ENCODE data around the gene AGBL1. TPM values are rescaled to one million over a fixed set of nuclear protein-coding genes. Genes with fewer than 3 reads are reported as not detected.
A peak's percentile ranks its signal among the peaks of the same experiment; 100 is the strongest.

The AGBL1 gene
- polyA plus RNA-seq, 4 donors, result 0.01 to 0.04 TPM; not detected in 2

DNA sequence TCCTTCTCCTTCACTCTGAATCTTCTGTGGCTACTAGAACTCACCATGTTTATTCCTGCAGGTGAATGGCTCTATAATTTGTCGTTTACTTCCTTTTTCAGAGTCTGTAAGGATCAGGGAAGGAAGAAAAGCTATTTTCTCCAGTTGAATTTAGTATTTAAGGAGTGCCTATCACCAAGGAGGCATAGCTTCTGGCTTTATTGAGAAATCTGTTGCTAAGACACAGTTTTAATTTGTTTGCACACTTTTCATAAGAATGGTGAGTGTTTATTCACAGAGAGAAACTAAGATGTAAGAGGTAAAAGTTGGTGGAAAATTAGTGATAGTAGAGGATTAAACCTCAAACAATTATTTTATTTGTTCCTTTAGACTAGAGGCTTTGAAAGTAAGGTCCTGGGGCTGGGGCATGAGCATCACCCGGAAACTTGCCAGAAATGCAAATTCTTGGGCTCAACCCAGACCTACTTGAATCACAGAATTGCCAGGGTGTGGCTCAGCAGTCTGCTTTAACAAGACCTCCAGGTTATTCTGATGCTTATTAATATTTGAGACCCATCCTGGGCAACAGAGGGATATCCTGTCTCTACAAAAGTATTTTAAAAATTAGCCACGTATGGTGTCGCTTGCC lies 461.3 kb downstream of the AGBL1 start:
- Histone ChIP-seq H3K9me3 (ENCODE audit: control insufficient read depth in 2 of 2, insufficient read depth in 1 of 2, low read depth in 1 of 2, low read length in 1 of 2) (no peaks in the 10 kb centered on the region), H3K36me3 (ENCODE audit: control insufficient read depth in 3 of 3, insufficient read depth in 2 of 3, low read depth in 1 of 3, low read length in 3 of 3) (no peaks in the 10 kb centered on the region), H3K4me3 (ENCODE audit: low read depth in 1 of 3, low read length in 3 of 3) (no peak overlapping the region), H3K27me3 (ENCODE audit: control insufficient read depth in 3 of 3, insufficient read depth in 3 of 3, low read length in 3 of 3) (no peaks in the 10 kb centered on the region), H3K4me1 (ENCODE audit: control insufficient read depth in 3 of 3, insufficient read depth in 2 of 3, low read depth in 1 of 3, low read length in 2 of 3) (no peaks in the 10 kb centered on the region), H3K27ac (ENCODE audit: low read depth in 1 of 3, low read length in 2 of 3) (no peak overlapping the region)
- no peak for DNase-seq
- WGBS, 3 donors, result 66 to 74% (median 69%) methylated on average over 4 of the region's 4 CpGs
- FAIRE-seq, result no peak

DNA sequence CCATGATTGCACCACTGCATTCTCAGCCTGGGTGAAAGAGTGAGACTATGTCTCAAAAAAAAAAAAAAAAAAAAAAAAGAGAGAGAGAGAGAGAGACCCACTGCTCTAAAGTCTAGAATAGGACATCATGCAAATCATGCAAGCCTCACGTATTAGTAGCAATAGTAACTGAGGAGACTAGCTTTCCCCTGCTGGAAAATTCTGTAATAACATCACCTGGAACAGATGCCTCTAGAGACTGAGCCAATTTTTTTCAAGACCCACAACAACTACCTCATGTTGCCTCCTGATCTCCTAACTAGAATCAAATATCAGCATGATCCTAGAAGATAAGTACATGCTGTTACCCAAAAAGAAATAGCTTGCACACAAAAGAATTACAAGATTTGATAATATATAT lies 461.9 kb downstream of the AGBL1 start:
- Histone ChIP-seq H3K4me3 (ENCODE audit: low read depth in 1 of 3, low read length in 3 of 3) (no peak overlapping the region), H3K9me3 (ENCODE audit: control insufficient read depth in 2 of 2, insufficient read depth in 1 of 2, low read depth in 1 of 2, low read length in 1 of 2) (no peaks in the 10 kb centered on the region), H3K4me1 (ENCODE audit: control insufficient read depth in 3 of 3, insufficient read depth in 2 of 3, low read depth in 1 of 3, low read length in 2 of 3) (no peaks in the 10 kb centered on the region), H3K27me3 (ENCODE audit: control insufficient read depth in 3 of 3, insufficient read depth in 3 of 3, low read length in 3 of 3) (no peaks in the 10 kb centered on the region), H3K36me3 (ENCODE audit: control insufficient read depth in 3 of 3, insufficient read depth in 2 of 3, low read depth in 1 of 3, low read length in 3 of 3) (no peaks in the 10 kb centered on the region), H3K27ac (ENCODE audit: low read depth in 1 of 3, low read length in 2 of 3) (no peak overlapping the region)
- WGBS, 3 donors, result 29 to 68% (median 39%) methylated on average over 1 of the region's 1 CpG
- DNase-seq (no peak), FAIRE-seq (no peak)

DNA sequence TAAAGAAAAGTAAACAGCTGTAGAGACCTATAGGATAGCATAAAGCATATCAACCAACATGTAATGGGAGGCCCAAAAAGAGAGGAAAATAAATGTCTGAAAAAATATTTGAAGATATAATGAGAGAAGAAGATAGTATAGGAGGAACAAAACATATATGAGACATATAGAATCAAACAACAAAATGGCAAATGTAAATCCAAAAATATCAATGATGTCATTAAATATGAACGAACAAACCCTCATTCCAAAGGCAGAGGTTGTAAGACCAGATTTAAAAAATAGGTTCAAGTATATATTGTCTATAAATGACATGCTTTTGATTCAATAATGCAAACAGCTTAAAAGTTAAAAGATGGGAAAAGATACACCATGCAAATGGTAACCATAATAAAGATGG lies 470.4 kb downstream of the AGBL1 start:
- FAIRE-seq, result no peak
- Histone ChIP-seq H3K9me3 (ENCODE audit: control insufficient read depth in 2 of 2, insufficient read depth in 1 of 2, low read depth in 1 of 2, low read length in 1 of 2) (no peaks in the 10 kb centered on the region), H3K4me1 (ENCODE audit: control insufficient read depth in 3 of 3, insufficient read depth in 2 of 3, low read depth in 1 of 3, low read length in 2 of 3) (no peaks in the 10 kb centered on the region), H3K4me3 (ENCODE audit: low read depth in 1 of 3, low read length in 3 of 3) (no peak overlapping the region), H3K36me3 (ENCODE audit: control insufficient read depth in 3 of 3, insufficient read depth in 2 of 3, low read depth in 1 of 3, low read length in 3 of 3) (no peaks in the 10 kb centered on the region), H3K27ac (ENCODE audit: low read depth in 1 of 3, low read length in 2 of 3) (no peak overlapping the region), H3K27me3 (ENCODE audit: control insufficient read depth in 3 of 3, insufficient read depth in 3 of 3, low read length in 3 of 3) (no peaks in the 10 kb centered on the region)
- 65 to 73% (median 71%) methylated on average over 1 of the region's 1 CpG for WGBS, 3 donors
- no peak for DNase-seq

DNA sequence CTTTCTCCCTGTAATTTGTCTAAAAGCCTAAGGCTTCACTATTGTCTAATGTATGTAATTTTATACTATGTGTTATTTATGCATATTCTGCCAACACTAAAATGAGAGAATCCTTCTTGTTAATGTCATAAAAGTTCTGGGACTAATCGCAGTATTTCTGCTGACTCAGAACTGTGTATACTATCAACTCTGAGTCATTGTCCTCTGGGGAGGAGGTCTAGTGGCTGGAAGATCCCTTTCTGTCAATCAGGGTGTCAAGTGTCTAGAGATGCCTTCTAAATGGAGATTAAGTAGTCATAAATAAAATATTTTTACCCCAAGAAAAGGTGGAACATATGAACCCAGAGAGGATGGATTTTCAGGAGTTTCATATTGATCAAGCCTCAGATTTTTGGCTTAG lies 473.4 kb downstream of the AGBL1 start:
- Histone ChIP-seq H3K27me3 (ENCODE audit: control insufficient read depth in 3 of 3, insufficient read depth in 3 of 3, low read length in 3 of 3) (no peaks in the 10 kb centered on the region), H3K27ac (ENCODE audit: low read depth in 1 of 3, low read length in 2 of 3) (no peak overlapping the region), H3K36me3 (ENCODE audit: control insufficient read depth in 3 of 3, insufficient read depth in 2 of 3, low read depth in 1 of 3, low read length in 3 of 3) (no peaks in the 10 kb centered on the region), H3K4me1 (ENCODE audit: control insufficient read depth in 3 of 3, insufficient read depth in 2 of 3, low read depth in 1 of 3, low read length in 2 of 3) (peaks cover 0 to 7% (median 0%) of the 10 kb centered on the region in 3 donors), H3K9me3 (ENCODE audit: control insufficient read depth in 2 of 2, insufficient read depth in 1 of 2, low read depth in 1 of 2, low read length in 1 of 2) (no peaks in the 10 kb centered on the region), H3K4me3 (ENCODE audit: low read depth in 1 of 3, low read length in 3 of 3) (no peak overlapping the region)
- FAIRE-seq (no peak), DNase-seq (no peak)
- WGBS, 3 donors, result 24 to 48% (median 38%) methylated on average over 1 of the region's 1 CpG

DNA sequence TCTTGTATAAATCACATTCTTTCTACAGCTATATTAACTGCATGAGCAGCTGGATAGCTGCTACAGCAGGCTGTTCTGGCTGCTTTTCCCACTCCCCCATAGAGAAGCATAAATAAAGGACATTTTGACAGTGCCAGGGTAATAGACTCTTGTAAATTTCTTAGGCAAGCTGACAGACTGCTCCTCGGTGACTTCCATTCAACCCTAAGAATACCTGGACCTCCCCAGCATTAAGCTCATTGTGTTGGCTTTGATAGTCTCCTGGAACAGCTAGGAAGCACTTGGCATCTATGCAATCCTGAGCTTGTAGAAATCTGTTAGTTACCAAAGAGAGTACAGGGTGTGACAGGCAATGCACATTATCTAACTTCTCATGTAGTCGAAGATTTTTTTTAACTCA lies 475.4 kb downstream of the AGBL1 start:
- Histone ChIP-seq H3K9me3 (ENCODE audit: control insufficient read depth in 2 of 2, insufficient read depth in 1 of 2, low read depth in 1 of 2, low read length in 1 of 2) (no peaks in the 10 kb centered on the region), H3K4me3 (ENCODE audit: low read depth in 1 of 3, low read length in 3 of 3) (no peak overlapping the region), H3K4me1 (ENCODE audit: control insufficient read depth in 3 of 3, insufficient read depth in 2 of 3, low read depth in 1 of 3, low read length in 2 of 3) (peaks cover 0 to 7% (median 0%) of the 10 kb centered on the region in 3 donors), H3K27ac (ENCODE audit: low read depth in 1 of 3, low read length in 2 of 3) (no peak overlapping the region), H3K27me3 (ENCODE audit: control insufficient read depth in 3 of 3, insufficient read depth in 3 of 3, low read length in 3 of 3) (no peaks in the 10 kb centered on the region), H3K36me3 (ENCODE audit: control insufficient read depth in 3 of 3, insufficient read depth in 2 of 3, low read depth in 1 of 3, low read length in 3 of 3) (no peaks in the 10 kb centered on the region)
- WGBS, 3 donors, result 49 to 52% (median 51%) methylated on average over 2 of the region's 2 CpGs
- FAIRE-seq (no peak), DNase-seq (peak in 1 of 2 donors; percentile 13)

DNA sequence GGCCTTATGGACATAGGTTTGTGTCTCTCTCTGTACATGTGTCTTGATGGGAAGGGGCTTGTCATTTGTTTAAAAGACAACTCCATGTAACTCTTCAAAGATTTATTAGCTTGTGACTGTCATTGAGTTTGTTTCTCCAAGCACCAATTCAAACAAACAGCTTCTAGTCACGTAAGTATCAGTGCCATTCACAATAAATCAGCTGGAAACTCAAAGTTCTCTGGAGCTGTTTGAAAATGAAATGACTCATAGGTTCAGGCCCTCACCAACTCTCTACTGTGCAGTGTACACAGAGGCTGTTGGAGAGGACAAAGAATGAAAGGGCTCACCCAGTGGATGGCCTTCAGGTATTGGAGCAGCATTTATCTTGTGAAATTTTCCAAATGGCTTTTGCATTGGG lies 476.3 kb downstream of the AGBL1 start:
- FAIRE-seq, result no peak
- H3K27me3 ChIP-seq (ENCODE audit: control insufficient read depth in 3 of 3, insufficient read depth in 3 of 3, low read length in 3 of 3), result no peaks in the 10 kb centered on the region
- H3K27ac ChIP-seq (ENCODE audit: low read depth in 1 of 3, low read length in 2 of 3), result peak overlapping the region in 1 of 3 donors; percentile 60
- no peaks in the 10 kb centered on the region for H3K36me3 ChIP-seq (ENCODE audit: control insufficient read depth in 3 of 3, insufficient read depth in 2 of 3, low read depth in 1 of 3, low read length in 3 of 3)
- DNase-seq, result peak; percentile 26 to 80
- peaks cover 0 to 7% (median 0%) of the 10 kb centered on the region in 3 donors for H3K4me1 ChIP-seq (ENCODE audit: control insufficient read depth in 3 of 3, insufficient read depth in 2 of 3, low read depth in 1 of 3, low read length in 2 of 3)
- WGBS, 3 donors, result 13 to 38% (median 27%) methylated on average over 1 of the region's 1 CpG
- no peaks in the 10 kb centered on the region for H3K9me3 ChIP-seq (ENCODE audit: control insufficient read depth in 2 of 2, insufficient read depth in 1 of 2, low read depth in 1 of 2, low read length in 1 of 2)
- no peak overlapping the region for H3K4me3 ChIP-seq (ENCODE audit: low read depth in 1 of 3, low read length in 3 of 3)

DNA sequence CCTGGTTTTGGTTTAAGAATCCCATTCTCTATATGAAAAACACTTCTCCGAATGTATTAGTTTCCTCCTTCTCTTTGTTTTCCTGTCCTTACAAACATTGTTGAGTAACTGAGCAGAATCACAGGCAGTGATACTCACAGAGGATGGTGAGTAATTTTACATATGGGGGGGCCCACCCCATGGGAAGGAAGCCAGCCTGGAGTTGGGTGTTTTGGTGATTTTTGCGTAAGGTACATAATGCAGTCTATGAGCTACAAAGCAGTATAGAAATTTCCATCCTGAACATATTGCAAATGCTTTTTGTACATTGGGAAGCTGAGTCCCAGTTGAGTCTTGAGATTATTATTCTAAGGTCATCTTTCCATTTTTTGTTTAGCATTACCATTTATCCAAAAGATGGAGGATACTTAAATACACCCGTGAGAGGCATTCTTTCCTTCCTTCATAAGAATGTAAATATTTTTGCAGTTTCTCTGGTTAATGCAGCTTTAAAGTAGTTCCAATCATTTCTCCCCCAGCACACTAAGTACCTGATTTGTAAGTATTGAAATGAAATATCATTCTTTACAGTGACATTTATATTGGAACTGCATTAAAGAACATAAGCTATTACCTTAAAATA lies 476.8 kb downstream of the AGBL1 start:
- no peak for DNase-seq
- H3K9me3 ChIP-seq (ENCODE audit: control insufficient read depth in 2 of 2, insufficient read depth in 1 of 2, low read depth in 1 of 2, low read length in 1 of 2), result no peaks in the 10 kb centered on the region
- peak overlapping the region in 1 of 3 donors; percentile 60 for H3K27ac ChIP-seq (ENCODE audit: low read depth in 1 of 3, low read length in 2 of 3)
- peaks cover 0 to 7% (median 0%) of the 10 kb centered on the region in 3 donors for H3K4me1 ChIP-seq (ENCODE audit: control insufficient read depth in 3 of 3, insufficient read depth in 2 of 3, low read depth in 1 of 3, low read length in 2 of 3)
- H3K36me3 ChIP-seq (ENCODE audit: control insufficient read depth in 3 of 3, insufficient read depth in 2 of 3, low read depth in 1 of 3, low read length in 3 of 3), result no peaks in the 10 kb centered on the region
- no peak overlapping the region for H3K4me3 ChIP-seq (ENCODE audit: low read depth in 1 of 3, low read length in 3 of 3)
- no peaks in the 10 kb centered on the region for H3K27me3 ChIP-seq (ENCODE audit: control insufficient read depth in 3 of 3, insufficient read depth in 3 of 3, low read length in 3 of 3)
- WGBS, 3 donors, result 81 to 88% (median 87%) methylated on average over 3 of the region's 3 CpGs
- no peak for FAIRE-seq

DNA sequence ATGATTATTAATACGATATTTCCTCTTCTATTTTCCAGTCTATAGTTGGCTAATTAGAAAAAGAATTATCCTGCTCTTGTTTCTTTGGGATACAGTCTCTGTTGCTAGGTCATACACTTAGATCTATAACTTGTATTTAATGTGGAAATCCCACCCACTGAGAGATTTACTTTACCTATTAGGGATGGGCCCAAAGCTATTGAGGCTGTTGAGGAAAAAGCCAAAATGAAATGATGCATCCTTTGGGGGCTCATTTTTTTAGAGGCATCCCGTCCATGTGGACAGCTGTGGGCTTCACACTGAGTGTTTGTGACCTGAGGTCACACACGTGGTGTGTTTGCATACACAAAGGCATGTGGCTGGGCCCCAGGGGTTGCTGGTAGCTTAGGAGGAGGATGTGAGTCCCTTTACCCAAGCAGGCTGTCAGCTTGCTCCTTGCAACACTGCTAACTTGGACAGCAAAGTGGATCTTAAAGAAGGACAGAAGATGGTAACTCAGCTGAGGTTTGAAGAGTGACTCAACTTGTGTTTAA lies 477.4 kb downstream of the AGBL1 start:
- FAIRE-seq, result no peak

More for the DNA sequence above, 477.4 kb downstream of the AGBL1 start:
- H3K4me1 ChIP-seq (ENCODE audit: control insufficient read depth in 3 of 3, insufficient read depth in 2 of 3, low read depth in 1 of 3, low read length in 2 of 3), result peaks cover 0 to 7% (median 0%) of the 10 kb centered on the region in 3 donors
- no peaks in the 10 kb centered on the region for H3K36me3 ChIP-seq (ENCODE audit: control insufficient read depth in 3 of 3, insufficient read depth in 2 of 3, low read depth in 1 of 3, low read length in 3 of 3)
- no peak for DNase-seq
- no peak overlapping the region for H3K4me3 ChIP-seq (ENCODE audit: low read depth in 1 of 3, low read length in 3 of 3)
- H3K27me3 ChIP-seq (ENCODE audit: control insufficient read depth in 3 of 3, insufficient read depth in 3 of 3, low read length in 3 of 3), result no peaks in the 10 kb centered on the region
- no peaks in the 10 kb centered on the region for H3K9me3 ChIP-seq (ENCODE audit: control insufficient read depth in 2 of 2, insufficient read depth in 1 of 2, low read depth in 1 of 2, low read length in 1 of 2)
- WGBS, 3 donors, result 41 to 53% (median 49%) methylated on average over 3 of the region's 3 CpGs
- no peak overlapping the region for H3K27ac ChIP-seq (ENCODE audit: low read depth in 1 of 3, low read length in 2 of 3)
